ENCODE measurements around the gene TMPRSS3.

DNA sequence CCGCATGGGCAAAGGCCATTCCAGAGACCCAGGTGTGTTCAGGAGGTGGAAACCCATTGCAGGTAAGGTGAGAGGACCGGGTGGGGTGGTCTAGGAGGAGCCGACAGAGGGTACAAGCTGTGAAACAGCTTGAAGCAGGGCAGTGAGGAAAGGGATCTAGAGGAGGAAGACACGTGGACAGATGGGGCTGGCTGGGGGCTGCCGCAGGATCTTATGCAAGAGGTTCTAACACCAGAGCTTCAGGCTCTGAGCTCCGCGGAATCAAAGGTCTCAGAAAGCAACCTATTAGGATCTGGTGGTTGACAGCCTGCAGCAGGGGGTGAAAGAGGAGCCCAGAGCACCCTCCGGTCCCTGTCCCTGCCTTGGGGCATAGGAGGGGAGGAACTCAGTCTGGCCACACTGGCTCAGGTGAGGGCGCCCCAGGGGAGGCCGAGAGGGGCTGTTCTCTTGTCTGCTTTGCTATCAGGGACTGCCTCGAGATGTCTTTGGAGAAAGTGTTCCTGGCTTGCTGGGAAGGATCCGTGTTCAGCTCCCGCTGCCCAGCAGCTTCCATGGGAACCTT is 31.5 kb downstream of the TMPRSS3 start:
- no peak for TF ChIP-seq CTCF (IDR thresholded peaks at IDR 0.05; ENCODE audit: low read depth, low read length, poor library complexity, severe bottlenecking)
- no peak for TF ChIP-seq EZH2phosphoT487 (IDR thresholded peaks at IDR 0.05; ENCODE audit: borderline replicate concordance, low read length)
